ENCODE results near the gene BSG.
"Not testable (repeated sequence)": the region's sequence is repeated elsewhere in the genome, so short reads cannot be mapped to it uniquely, and the experiment has no call there.

The BSG gene

GRCh38 chr19:601310-601709 is 28.9 kb downstream of the BSG start:
- DNase-seq (ENCODE audit: low read depth), result no peak
- no peak for TF ChIP-seq CTCF (IDR thresholded peaks at IDR 0.05; ENCODE audit: insufficient read depth, low read depth, low read length, missing control alignments)
- H3K4me3 ChIP-seq (ENCODE audit: low read length), result no peak overlapping the region

- DNase-seq (ENCODE audit: low read depth), result no peak
- H3K4me3 ChIP-seq (ENCODE audit: low read length), result no peak overlapping the region
- no peak for TF ChIP-seq CTCF (IDR thresholded peaks at IDR 0.05; ENCODE audit: insufficient read depth, low read depth, low read length, missing control alignments)
Observed at GRCh38 chr19:601790-602189, 29.4 kb downstream of the BSG start.

GRCh38 chr19:602391-603301 is 30.2 kb downstream of the BSG start:
- no peak for DNase-seq (ENCODE audit: low read depth)
- TF ChIP-seq CTCF (IDR thresholded peaks at IDR 0.05; ENCODE audit: insufficient read depth, low read depth, low read length, missing control alignments), result no peak
- no peak overlapping the region for H3K4me3 ChIP-seq (ENCODE audit: low read length)

- not testable (repeated sequence) for DNase-seq (ENCODE audit: low read depth); H3K4me3 ChIP-seq (ENCODE audit: low read length)
Observed at GRCh38 chr19:603302-603639, 30.9 kb downstream of the BSG start.

- H3K4me3 ChIP-seq (ENCODE audit: low read length); DNase-seq (ENCODE audit: low read depth): not testable (repeated sequence)
Observed at GRCh38 chr19:603779-604178, 31.4 kb downstream of the BSG start.

GRCh38 chr19:604355-604754 is 32.0 kb downstream of the BSG start:
- H3K4me3 ChIP-seq (ENCODE audit: low read length), result no peak overlapping the region
- TF ChIP-seq CTCF (IDR thresholded peaks at IDR 0.05; ENCODE audit: insufficient read depth, low read depth, low read length, missing control alignments), result no peak
- DNase-seq (ENCODE audit: low read depth), result no peak

GRCh38 chr19:605061-605971 is 32.9 kb downstream of the BSG start:
- not testable (repeated sequence) for H3K4me3 ChIP-seq (ENCODE audit: low read length); DNase-seq (ENCODE audit: low read depth)

- DNase-seq (ENCODE audit: low read depth), result no peak
- no peak overlapping the region for H3K4me3 ChIP-seq (ENCODE audit: low read length)
- no peak for TF ChIP-seq CTCF (IDR thresholded peaks at IDR 0.05; ENCODE audit: insufficient read depth, low read depth, low read length, missing control alignments)
Observed at GRCh38 chr19:607301-608154, 35.1 kb downstream of the BSG start.

All from epithelial cell of esophagus (primary cell).